Measurements from ENCODE around the gene SH3PXD2B. TPM values are rescaled to one million over a fixed set of nuclear protein-coding genes. Genes with fewer than 3 reads are reported as not detected.

SH3PXD2B gene
- polyA plus RNA-seq, 1 donor: 27.8 TPM

DNA sequence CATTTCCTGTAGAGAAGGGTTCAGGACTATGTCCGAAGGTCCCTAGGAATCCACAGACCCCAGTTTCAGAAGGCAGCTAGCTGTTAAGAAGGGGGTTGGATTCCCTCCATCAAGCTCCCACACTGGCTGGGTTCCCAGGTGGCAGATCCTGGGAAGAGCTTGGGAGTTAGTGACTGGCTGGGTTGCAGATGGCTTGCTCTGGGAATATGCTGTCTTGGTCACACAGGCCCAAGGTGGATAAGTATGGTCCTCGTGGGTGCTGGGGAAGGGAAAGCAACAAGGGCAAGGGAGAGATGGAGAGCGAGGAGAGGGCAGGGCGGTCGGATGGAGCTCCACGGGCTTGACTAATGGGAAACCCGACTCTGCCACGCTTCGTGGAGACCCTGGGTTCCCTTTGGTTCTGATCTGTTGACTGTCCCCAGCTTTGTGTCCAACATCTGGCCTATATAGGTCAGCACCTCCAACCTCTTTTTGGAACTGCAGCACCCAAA is 17.4 kb downstream of the SH3PXD2B start:
- no peak for DNase-seq (ENCODE audit: low read depth)

DNA sequence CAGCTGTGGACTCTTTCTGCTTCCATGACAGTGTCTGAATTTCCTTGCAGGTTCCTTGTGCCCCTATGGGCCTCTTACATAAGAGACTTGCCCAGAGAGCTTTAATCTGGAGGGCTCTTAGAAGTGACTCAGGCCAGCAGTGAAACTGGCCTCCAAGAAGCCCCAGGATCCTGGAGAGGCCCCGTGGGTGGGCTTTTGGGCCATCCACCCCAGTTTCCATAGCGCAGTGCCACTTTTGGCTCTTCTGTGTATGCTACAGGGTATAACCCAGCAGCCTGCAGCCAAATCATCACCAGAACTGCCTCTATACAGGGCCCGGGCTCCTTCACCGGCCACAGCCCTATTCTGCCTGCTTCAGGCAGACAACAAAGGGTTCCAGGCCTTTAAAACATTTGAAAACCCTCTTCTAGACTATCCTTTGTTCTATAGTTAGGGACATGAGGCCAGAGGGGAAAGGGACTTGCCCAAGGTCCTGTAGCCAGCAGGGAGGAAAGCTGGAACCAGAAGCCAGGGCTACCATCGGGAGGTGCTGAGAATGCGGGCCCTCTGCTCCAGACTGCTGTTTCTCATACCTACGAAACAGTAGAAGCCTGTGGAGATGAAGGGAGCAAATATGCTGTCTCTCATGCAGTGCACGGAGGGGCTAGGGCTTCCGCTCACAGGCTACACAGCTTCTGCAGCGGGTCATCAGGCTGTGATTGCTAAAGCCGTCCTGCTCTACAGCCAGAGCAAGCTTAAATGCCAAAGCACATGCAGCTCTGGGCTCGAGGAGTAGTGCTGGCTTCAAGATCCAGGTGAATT is 18.0 kb downstream of the SH3PXD2B start:
- no peak for DNase-seq (ENCODE audit: low read depth)

DNA sequence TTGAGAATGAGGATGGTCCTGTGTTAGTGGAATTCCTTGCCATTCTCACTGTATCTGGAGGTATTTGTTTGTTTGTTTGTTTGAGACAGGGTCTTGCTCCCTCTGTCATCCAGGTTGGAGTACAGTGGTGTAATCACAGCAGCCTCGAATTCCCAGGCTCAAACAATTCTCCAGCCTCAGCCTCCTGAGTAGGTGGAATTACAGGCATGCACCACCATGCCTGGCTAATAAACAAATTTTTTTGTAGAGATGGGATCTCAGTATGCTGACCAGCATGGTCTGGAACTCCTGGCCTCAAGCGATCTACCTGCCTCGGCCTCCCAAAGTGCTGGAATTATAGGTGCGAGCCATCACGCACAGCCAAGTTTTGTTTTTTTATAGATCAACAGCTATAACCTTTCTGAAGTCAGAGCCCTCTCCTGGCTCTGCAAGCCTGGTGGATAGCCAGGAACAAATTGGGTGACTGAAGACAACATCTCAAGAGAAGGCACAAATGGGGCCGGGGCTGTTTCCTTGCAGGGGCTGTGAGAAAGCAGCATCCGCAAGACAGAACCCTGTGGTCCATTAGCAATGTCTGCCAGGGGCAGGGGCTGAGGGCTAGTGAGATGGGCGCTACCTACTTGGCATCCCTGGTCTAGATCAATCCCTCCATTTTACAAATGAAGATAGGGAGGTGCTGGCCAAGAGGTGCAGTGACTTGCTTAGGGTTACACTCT is 18.8 kb downstream of the SH3PXD2B start:
- DNase-seq (ENCODE audit: low read depth): no peak

DNA sequence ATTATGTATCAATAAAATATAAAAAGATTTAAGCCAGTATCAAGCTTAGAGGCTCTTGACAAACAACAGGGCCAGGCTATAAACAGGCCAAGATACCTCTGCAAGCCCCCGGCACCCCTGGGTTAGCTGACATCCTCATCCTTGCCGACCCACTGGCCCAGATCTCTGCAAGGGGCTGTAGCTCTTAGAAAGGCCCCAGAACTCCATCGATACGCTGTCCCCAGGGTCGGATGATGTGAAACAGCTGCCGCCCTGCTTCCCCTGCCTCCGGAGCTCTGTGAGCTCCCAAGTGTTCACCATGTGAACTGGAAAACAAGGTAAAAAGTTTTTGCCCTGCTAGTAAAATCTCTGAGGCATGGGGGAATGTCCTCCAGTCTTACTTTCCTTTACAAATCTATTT is 20.1 kb downstream of the SH3PXD2B start:
- DNase-seq (ENCODE audit: low read depth): no peak

DNA sequence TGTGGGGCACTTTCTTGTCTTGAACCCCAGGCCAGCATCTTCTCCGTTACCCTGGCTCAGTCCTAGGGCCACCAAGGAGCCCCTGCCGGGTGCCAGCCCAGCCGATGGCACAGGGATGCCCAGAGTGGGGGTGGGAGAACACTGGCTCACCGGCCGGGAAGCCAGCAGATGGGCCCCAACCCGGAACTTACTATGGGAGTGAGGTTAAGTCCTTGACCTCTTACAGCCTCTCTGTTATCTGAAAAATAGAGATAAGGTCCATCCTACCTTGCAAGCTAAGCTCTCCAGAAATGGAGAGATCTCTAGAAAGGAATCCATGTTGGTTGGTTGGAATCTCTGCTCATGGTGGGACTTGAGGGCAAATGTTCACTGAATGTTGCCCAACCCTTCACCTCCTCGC is 20.8 kb downstream of the SH3PXD2B start:
- no peak for DNase-seq (ENCODE audit: low read depth)

DNA sequence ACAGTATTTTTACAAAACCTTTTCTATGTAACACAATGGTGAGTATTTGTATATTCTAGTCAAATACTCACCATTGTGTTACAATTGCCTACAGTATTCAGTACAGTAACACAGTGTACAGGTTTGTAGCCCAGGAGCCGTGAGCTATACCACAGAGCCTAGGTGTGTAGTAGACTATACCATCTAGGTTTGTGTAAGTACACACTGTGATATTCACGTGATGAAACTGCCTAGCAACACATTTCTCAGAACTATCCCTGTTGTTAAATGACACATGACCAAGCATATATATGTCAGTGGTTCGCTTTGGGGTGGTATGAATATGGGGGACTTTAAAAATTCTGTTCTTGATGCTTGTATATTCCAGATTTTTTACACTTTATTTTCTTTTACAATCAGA is 21.3 kb downstream of the SH3PXD2B start:
- DNase-seq (ENCODE audit: low read depth): no peak

DNA sequence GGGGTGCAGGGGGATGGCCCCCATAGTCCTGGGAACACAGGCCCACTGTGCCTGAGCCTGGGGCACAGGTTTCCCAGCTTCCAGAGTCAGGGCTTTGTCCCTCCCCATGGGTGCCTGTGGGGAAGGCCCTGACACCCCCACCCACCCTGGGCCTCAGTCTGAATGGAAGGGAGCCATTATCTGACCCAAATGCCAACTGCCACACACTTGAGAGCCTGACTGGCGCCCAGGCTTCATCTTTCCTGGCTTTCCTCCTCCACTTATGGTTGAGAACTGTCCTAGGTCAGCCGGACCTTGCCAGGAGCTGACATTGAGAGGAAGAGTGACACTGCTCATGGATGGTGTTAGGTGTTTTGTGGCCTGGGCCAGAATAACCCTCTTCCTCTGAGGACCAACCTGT is 24.0 kb downstream of the SH3PXD2B start:
- no peak for DNase-seq (ENCODE audit: low read depth)

DNA sequence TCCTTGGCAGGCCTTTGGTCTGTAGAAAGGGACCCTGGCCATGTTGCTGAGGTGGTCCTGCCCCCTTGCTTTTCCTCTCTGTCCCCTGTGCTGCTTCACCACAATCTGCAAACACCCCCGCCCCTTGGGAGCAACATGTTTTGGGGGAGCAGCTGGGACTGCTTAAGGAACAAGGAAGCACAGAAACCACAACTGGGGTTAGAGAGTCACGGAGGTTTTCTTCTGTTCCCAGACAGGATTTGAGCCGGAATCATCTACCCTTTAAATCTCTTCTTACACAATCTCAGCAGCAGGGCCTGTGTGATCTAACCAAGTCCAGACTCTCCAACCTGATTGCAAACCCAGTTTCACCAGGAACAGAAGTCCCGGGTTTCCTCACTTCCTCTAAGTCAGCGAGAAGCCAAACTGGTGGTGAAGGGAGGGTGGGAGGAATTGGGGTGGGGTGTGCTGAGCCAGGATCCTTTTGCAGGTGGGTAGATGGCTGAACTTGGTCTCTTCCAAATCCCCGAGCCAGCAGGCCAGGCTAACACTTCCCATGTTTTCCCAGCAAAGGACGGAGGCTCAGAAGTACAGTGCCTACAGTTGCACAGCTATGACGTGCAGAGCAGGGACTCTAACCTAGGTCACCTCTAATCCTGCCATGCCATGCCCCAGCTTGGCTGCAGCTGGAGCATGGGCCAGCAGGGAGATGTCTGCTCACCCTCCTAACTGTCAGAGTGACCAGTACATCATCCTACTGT is 25.0 kb downstream of the SH3PXD2B start:
- DNase-seq (ENCODE audit: low read depth): no peak

DNA sequence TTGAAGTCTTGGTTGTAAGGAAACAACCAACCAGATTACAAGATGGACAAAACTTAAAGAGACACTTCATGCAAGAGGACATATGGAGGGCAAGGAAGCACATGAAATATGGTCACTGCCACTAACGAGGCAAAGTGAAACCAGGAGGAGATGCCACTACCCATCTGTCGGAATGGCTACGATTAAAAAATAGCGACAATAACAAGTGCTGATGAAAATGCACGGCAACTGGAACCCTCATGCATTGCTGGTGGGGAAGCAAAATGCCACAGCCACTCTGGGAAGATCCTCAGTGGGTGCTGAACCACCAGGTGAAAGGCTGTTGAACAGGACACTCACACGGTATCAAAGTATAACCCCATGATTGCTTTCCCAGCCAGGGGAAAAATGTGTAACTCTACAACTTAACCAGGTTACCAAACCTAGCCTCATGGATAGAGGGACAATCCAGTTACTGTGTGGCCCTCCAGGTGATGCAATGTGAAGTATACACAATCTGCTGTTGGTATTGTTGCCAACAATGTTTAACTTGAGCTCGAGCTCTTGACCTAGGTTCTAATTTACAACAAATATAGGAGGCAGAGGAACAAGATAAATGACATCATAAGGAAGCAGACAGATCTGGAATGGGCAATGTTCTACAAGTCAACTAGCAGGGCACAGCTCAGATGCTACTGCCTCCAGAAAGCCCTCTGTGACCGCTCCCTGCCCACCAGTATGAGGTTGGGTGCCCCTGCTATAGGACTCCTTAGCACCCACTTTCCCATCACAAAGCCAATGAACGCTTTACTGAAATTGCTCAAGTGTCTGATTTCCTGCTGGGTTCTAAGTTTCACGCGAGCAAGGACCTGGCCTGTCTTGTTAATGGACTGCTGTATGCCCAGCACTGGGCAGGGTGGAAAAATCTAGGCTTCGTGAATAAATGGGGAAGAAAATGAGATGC is 25.8 kb downstream of the SH3PXD2B start:
- no peak for DNase-seq (ENCODE audit: low read depth)

DNA sequence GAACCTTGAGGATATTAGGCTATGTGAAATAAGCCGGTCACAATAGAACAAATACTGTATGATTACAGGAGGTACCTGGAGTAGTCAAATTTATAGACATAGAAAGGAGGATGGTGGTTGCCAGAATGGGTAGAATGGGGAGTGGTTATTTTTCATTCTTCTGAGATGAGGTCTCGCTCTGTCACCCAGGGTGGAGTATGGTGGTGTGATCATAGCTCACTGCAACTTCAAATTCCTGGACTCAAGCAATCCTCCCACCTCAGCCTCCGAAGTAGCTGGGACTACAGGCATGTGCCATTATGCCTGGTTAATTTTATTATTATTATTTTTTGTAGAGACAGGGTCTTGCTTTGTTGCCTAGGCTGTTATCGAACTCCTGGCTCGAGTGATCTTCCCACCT is 27.1 kb downstream of the SH3PXD2B start:
- no peak for DNase-seq (ENCODE audit: low read depth)

DNA sequence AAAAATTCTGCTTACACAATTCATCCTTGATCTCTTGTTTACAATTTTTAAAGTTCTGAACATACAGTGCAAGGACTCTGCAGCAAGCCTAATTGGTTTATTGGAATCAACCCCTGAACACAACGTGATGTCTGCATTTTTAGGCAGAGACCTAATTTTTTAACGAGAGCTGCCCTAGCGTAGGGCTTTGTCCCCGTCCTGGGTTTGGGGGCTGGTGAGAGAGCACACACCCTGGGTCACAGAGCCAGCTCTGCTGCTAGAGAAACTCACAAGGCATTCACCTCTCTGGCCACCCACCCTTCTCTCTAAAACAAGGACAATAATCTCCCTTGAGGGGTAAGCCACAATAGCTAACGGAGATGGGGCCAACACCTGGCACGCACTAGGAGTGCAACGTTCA is 28.2 kb downstream of the SH3PXD2B start:
- DNase-seq (ENCODE audit: low read depth): no peak

DNA sequence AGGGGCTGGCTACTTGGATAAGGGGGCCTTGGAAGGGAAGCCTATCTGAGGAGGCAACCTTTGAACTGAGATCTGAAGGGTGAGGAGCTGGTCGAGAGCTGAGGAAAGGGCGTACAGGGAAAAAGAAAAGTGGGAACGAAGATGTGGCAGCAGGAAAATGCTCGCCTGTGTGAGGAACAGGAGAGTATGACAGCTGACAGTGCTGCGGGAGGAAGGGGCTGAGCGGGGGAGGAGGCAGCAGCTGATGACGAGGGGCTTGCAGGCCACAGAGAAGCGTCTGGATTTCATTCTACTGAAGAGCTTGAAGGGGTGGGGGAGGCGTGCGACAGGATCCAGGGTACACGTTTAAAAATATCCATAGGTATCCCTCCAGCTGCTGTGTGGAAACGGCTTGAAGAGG is 28.9 kb downstream of the SH3PXD2B start:
- DNase-seq (ENCODE audit: low read depth): no peak

DNA sequence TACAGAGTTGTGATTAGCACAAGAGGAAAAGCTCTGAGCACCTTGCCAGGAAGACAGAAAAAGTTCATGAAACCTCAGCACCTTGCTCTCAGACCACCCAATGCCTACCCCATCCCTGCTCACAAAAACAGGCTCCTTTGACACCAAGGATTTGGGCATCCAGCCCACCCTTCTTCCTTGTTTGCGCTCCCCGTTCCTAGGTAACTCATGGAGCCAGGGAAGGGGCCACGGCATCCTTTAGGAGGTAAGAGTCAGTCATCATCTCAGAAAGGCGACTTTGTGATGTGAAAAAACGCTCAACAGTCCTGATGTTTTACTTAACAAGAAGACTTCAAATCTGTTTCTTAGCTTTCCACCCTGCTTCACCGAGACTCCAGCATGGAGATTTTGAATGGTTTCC is 29.5 kb downstream of the SH3PXD2B start:
- no peak for DNase-seq (ENCODE audit: low read depth)

DNA sequence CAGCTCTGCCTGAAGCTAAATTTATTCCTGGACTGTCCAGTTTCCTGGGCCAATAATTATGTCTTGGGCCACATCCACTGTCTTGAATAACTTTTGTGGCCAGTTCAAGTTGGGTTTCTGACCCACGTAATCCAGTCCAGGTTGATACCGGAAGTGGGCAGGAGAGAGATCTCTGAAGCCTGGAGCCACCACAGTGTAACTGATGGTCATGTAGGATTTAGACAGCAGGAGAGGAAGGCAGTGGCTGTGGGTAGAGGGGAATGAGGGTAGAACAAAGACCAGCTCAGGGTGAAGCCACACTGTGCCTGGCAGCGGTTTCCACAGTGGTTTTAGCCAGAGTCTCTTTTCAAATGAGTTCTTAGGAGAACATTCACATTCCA is 30.2 kb downstream of the SH3PXD2B start:
- no peak for DNase-seq (ENCODE audit: low read depth)

DNA sequence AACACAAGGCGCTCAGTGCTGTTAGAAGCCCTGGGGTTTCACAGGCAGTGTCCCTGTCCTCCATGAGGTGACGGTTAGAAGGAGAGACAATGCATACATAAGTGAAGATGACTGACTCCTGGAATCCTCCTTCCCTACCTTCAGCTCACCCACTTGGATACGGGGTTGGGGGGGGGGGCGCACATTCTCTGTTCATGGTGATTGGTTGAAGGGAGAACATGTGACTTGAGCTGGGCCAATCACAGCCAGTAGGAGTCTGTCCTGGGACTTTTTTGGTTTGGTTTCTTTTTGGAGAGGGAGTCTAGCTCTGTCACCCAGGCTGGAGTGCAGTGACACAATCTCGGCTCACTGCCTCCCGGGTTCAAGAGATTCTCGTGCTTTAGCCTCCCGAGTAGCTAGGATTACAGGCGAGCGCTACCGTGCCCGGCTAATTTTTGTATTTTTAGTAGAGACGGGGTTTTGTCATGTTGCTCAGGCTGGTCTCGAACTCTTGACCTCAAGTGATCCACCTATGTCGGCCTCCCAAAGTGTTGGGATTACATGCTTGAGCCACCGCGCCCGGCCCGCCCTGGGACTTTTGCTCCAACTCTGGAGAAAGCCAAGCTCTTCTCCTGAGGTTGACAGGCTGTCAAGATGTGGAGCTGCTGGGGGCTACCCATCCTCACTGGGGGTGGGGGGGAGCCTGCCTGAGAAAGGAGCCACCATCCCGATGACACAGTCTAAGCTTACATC is 30.8 kb downstream of the SH3PXD2B start:
- no peak for DNase-seq (ENCODE audit: low read depth)

DNA sequence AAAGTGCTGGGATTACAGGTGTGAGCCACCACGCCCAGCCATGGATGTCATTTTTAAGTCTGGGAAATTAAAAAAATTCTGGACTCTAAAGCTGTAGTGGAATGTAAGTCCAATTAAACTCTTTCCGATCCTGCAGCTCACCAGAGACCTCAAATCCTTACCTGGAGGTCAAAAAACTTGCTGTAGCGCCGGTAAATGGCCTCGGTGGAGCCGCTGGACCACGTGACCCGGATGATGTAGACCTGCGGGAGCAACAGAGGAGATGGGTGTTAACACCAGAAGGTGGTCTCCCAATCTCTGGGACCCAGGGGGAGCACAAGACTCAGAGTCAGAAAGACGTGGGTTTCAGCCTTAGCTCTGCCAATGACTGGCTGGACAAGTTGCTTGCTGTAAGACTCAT is 32.1 kb downstream of the SH3PXD2B start:
- DNase-seq (ENCODE audit: low read depth): no peak

DNA sequence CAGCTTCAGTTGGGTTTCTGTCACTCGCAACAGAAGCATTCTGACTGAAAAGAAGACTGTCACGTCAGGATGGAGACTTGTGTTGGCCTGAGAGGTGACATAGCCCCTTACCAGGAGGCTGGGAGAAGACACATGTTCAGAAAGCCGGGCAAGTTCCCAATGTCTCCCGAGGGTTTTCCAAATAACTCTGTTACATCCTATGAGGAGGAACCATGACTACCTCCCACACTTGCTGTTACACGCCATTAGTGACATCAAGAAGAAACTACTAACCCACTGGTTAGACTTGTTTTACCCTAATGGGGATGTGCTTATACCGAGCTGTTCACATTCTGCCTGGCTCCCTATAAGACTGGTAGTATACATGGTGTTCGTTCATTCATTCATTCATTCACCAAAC is 33.3 kb downstream of the SH3PXD2B start:
- no peak for DNase-seq (ENCODE audit: low read depth)

DNA sequence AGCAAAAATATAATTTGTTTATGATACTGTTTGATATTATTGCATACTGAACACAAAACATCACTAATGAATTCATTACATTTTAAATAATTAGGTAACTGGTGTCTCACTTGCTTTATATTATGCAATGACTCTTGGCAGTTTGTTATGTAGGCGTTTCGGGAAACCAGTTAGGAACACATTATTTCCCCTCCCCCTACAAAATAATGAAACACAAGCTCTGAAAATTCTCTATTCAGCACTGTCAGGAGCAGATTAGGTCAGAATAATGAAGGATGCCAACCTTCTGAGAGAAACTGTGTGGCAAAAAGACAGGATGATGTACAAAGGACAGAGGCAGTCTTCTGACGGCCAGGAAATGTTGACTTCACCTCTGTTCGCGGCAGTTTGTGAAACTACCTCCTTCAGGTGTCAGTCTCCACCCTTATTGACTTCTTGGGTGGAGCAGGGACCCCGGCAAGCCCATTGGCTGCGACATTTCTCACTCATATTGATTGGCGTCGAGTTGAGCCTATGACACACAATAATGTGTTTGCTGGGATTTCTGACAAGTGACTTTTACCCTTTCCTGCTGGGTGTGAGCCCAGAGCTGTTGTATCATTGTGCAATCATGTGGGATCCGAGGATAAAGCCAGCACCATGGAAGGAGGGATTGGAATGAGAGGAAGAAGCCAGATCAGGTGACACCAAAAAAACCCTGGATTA is 33.9 kb downstream of the SH3PXD2B start:
- DNase-seq (ENCODE audit: low read depth): no peak

DNA sequence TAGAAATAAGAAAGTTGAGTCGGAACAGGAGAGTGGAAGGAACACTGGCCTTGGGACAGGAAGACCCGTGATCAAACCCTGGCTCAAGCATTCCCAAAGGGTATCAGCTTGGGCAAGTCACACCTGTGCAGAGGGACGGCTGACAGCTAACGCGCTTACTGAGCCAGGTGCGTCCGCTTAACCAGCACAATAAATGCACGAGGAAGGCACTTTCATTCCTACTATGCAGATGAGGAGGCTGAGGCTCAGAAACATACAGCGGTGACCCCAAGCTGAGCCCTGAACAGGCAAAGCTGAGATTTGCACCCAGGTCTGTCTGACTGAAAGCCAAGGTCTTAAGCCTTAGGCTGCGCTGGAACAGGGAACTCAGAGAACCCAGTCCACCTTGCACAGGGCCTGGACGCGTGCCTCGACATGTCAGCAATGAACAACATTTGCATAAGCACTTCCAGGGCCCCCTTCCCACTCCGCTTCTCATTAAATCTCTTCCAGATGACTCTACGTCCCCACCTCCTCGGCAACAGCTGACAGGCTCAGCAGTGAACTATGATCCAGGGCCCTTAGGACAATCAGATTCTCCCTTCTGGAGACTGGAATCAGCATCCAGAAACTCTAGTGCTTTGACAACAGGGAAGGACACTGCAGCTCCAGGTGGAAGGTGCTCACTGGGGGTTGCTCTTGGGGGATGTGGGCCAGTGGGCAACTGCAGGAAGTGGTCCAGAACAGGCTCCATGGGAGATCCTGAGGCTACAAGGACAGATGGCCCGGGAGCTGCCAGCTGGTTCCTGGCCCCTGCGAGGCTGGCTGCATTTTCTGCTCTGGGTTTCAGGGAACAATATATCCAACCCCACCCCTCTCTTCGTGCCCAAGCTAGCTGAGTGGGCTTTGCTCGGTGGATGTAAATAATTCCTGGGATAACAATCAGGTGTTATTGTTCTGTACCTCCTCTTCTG is 35.2 kb downstream of the SH3PXD2B start:
- DNase-seq (ENCODE audit: low read depth): no peak
